ENCODE measurements around the gene CEP89.

DNA sequence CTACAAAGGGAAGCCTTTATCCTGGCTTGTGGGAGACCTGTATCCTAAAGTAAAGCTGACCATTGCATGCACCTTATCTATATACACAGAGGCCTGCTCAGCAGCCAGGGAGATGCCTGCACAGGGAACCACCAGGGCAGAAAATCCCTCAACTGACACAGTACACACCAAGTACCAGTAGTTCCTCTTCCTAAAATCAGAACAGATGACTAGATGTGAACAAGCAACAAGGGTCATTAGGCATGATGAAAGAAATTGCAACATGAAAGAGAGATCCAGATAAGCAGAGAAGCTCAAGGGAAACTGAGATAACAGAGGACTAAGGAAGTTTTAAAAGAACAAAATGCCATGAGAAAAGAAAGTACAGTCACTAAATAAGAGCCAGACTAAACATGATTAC lies 62.5 kb downstream of the CEP89 start:
- TF ChIP-seq CTCF (optimal IDR thresholded peaks at IDR 0.05 in 1 of 3, IDR thresholded peaks at IDR 0.05 in 1 of 3, conservative IDR thresholded peaks at IDR 0.05 in 1 of 3; ENCODE audit: extremely low read depth in 1 of 3, insufficient read depth in 2 of 3, low read length in 3 of 3) (no peak), EZH2 (IDR thresholded peaks at IDR 0.05; ENCODE audit: low read length) (no peak)
